Measurements from ENCODE around the gene MAP4K2.
"Not testable (repeated sequence)": the region's sequence is repeated elsewhere in the genome, so short reads cannot be mapped to it uniquely, and the experiment has no call there.

Gene MAP4K2

DNA sequence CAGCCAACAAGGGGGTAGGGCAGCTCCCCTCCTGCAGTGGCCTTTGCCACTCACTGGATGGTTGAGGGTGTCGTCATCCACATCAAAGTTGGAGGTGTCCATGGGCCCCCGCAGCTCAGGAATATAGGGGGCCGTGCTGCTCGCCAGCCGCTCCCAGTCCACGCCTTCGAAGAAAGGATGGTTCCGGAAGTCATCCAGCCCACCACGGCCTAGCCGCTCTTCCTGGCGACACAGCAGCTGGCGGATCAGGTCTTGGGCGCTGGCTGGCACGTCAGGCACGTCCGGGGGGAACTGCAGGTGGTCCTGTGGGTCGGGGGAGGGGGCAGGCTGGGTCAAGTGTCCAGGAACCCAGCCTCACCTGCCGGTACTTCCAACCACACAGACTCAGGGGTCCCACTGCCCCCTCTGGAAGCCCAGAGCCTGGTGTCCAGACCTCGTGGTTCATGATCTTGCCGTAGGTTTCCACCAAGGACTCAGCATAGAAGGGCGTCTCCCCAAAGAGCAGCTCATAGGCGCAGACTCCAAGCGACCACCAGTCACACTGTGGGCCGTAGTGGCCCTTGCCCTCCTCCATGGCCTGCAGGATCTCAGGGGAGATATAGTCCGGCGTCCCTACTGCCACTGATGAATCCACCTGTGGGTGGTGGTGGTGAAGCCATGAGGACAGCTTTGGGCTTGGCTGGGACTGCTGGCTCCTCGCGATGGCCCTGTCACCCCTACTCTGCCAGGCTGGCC is 35.8 kb upstream of the MAP4K2 start:
- no peak for DNase-seq (ENCODE audit: low spot score)

DNA sequence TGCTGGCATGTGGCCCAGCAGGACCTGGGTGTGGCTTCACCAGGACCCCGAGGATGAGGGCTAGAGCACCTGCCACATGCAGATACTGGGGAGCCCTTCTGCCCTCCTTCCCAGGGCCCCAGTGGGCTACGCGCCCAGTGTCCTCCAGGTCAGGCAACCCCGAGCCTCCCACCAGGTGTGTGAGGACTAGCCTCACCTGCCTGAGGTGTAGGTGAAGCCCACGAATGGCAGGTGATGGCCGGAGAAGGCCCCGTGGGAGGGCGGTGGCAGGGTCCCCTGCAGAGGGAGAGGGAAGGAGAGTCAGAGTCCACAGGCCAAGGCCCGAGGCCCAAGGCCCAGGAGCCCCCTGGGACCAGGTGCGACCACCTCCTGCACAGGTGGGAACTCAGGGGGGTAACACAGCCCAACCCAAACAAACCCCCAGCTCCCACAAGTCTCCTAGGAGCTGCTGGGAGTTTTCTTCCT is 34.9 kb upstream of the MAP4K2 start:
- no peak for DNase-seq (ENCODE audit: low spot score)

DNA sequence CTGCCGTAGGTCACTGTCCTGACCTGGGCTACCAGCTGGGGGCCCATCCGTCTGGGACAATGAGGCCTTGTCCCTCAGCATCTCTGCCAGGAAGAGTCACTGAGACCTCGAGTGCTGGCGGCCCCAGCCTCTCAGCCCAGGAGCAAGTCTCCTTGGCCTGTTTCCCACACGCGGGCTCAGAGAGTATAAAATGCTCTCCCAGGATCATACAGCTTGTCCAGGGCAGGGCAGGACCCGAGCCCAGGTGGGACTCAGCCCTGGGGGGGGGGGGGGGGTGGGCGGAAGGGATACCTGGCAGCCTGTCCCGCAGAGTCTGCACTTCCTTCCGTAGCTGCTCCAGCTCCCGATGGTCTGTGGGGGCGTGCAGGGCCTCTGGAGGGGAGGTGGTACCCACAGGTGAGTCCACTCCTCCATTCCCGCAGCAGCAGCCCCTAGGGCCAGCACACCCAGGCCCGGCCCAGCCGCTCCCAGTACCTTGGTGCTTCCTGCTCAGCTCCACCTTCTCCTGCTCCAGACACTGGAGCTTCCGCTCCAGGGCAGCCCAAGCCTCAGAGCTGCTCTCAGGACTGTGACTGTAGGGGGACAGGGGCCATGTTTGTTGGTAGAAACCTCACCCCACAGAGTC is 33.5 kb upstream of the MAP4K2 start:
- no peak for DNase-seq (ENCODE audit: low spot score)

DNA sequence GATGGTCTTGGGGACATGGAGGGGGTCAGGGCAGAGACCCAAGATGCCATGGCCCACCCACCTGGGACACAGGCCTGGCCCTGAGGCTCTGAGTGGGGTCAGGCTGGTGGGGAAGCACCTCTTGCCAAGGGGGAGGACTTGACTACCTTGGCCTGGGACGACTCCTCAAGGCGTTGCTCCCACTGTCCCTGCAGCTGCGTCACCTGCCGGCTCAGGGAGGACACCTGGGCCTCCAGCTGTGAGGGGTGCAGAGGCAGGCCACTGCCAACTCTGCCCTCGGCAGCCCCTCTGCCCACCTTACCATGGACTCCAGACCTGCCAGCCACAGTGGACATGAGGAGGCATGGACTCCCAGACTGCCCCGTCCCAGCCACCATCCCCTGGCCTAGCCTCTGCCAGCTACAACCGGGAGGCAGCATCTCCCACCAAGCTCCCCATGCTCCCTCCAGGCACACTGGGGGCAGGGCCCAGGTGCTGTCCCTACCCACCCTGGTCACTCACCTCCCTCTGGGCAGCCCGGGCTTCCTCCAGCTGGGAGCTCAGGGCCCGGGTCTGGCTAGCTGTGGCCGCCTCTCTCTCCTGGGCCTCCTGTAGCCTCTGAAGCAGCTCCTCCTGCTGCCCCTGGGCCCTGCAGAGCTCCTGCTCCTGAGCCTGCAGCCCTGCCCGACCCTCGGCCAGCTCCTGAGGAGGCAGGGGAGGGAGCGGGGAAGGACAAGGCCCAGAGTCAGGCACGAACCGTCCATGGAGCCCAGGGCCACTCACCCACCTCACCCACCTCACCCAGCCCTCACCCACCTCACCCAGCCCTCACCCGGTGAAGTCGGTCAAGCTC is 32.8 kb upstream of the MAP4K2 start:
- DNase-seq (ENCODE audit: low spot score), result no peak

DNA sequence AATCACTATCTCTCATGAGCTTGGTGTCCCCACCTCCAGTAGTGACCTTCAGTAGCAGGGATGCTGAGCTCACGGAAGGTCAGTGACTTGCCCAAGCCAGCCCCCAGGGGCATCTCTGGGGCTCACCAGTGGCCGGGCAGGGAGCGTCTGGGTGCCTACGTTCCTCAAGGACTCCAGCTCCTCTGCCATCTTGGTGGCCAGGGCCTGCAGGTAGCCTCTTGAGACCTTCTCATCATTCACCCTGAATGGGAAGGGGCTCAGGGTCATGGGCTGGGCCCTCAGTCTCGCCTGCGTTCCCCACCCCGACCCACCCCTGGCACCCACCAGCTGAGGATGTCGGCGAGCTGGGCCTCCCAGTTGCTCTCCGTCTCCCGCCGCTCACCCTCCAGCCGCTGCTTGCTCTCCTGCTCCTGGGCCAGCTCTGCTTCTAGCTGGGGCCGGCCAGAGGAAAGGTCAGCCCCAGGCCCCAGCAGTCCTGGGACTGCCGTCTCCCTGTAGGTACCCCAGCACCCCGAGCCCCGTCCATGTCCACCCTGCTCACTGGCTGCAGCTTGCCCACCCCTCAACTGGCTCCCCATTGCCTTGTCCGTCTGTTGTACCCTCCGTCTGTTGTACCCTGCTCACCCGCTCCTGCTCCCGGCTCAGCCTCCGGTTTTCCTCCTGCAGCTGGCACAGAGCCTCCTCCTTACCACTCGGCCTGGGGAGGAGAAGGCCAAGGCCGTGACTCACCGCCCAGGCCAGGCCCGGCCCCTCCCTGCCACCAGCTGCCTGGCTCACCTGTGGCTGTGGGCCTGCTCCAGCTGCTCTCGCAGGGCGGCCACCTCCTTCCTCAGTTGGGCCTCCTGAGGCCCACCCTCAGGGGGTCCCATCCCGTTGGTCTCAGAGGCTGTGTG is 32.0 kb upstream of the MAP4K2 start:
- no peak for DNase-seq (ENCODE audit: low spot score)

DNA sequence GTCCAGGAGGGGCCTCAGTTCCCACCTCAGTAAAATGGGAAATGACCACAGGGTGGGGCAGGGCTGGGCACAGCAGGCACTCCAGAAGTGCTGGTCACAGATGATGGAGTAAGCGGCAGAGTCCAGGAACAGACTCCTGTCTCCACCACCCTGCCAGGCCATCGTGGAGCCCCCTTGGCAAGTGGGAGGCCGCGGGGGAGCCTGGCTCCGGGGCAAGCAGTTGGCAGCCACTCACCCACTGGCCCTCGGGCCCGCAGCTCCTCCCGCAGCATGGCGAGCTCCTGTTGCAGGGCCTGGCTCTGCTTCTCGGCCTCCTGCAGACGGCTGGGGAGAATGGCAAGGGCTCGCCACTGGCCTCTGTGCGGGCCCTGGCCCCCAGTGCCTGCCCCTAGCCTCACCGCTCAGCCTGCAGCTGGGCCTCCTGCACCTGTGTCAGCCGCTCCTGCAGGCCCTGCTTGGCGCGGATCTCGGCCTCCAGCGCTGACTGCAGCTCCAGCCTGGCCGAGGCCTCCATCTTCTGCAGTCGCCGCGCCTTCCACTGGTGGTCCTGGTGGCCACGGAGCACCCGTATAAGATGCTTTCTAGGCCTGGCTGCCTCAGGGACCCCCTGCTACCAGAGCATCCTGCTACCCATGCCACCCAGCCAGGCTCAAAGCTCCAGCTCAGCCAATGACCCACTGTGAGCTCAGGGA is 31.2 kb upstream of the MAP4K2 start:
- no peak for DNase-seq (ENCODE audit: low spot score)

DNA sequence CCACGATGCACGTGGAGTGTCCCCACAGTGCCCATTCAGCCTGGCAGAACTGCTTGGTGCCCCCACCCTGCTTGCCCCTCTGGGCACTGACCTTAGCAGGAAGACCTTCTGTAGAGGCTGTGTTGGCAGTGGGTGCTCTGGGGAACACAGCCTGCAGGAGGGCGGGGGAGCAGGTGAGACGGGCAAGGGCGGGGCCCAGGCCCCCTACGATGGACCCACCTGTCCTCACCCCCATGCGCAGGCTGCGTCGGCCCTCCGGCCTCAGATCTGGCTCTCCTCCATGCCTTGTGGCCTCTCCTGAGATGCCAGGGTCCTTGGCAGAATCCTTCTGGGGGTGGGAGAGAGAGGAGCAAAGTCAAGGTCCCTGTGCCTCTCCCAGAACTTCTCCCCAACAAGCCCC is 30.5 kb upstream of the MAP4K2 start:
- no peak for DNase-seq (ENCODE audit: low spot score)

DNA sequence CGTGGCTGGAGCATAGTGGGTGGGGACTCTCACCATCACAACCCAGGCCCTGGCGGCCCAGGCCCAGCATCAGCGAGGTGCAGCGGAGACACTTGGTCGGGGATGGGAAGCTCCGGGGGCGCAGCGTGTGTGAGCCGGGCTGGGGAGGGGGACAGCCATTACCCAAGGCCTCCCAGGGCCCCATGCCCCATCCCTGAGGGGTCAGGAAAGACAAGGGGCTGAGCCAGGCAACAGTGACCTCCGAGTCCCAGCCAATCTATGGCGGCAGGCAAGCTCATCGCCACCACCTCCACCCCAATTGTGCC is 30.1 kb upstream of the MAP4K2 start:
- no peak for DNase-seq (ENCODE audit: low spot score)

DNA sequence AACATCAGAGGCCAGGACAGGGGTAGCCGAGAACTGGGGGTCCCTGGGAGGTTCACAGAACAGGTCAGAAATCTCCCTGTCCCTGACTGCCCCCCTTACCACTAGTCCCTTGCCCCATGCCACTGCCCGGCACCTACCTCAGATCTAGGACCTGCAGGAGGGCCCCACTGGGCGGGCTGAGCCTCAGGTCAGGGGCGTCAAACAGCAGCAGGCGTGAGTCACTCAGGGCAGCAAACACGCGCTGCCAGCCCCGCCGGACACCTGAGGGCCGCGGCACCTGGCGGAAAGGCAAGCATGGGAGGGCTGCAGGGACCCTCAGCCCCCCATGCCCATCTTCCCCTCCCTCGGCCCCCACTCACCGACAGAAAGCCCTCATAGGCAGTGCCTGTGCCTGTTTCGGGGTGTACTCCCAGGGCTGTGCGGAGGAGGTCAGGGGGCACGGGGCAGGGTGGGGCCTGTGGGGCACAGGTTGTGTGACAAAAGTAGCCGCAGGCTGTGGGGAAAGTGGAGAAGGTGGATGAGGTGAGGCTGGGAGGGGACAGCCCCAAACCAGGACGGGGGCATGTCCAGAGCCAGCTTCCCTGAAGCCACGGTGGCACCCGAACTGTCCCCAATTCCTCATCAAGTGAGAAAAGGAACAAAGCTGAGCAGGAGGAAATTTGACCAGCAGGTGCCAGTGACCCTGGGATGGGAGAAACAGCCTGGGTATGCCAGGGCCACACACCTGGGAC is 29.6 kb upstream of the MAP4K2 start:
- no peak for DNase-seq (ENCODE audit: low spot score)

DNA sequence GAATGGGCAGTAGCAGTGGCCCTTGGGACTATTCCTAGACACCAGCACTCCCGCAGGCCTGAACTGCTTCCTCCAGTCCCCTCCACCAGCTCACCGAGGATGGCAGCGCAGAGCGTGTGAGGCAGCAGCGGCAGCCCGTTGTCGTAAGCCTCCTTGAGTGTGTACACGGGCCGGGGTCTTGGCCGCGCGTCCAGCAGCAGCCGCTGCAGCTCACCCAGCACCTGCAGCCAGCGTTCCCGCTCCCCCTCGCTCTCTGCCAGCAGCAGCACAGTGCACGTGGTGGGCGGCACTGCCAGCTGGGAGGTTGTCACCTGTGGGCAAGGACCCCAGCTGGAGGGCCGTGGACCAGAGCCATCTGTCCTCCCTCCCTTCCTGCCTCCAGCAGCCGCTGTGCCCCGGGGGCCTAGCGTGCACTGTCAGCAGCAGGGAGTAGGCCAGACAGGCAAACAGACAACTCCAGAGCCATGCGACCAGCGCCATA is 28.4 kb upstream of the MAP4K2 start:
- no peak for DNase-seq (ENCODE audit: low spot score)

DNA sequence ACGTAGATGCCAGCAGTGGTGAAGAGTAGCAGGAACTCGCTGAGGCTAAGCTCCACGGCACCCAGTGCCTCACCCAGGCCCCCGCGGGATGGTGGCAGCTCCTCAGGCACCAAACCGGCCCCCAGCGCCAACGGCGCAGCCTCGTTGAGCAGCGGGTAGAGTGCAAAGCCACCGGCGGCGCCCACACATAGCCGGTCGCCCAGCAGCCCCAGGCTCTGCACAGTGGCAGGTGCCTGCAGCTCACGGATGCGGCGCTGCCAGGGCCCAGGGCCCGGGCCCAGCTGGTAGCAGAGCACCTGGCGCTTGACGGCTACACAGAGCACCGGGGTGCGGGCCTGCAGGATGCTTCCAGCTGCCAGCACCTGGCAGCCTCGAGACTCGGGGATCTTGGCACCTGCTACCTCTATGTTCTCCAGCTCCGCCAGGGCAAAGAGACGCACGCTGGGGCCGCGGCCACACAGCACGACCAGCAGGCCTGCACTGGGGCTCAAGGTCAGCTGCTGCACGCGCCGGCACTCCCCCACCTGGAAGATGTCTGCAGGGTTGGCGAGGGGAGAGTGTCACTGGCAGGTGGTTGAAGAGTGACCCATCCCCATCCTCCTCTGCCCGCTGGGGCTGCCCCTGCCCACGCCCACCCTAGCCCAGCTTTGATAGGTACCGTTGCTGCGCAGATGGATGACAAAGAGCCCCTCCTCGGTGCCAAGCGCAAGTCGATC is 26.7 kb upstream of the MAP4K2 start:
- no peak for DNase-seq (ENCODE audit: low spot score)

DNA sequence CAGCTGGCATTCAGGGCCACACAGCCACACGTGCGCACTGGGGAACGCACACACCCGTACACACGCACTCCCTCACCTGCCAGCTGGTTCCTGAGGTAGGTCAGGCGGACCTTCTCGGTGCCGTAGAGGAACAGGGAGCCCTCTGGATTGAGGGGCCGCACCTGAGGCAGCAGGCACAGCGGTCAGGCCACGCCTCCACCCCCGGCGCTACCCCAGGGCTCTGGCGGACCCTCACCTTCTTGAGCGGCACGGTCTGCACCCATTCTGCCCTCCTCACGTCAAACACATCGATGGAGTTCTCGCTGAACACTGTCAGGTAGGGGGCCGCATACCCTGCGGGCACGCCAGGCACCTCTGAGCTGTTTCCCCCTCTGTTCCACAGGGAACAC is 24.4 kb upstream of the MAP4K2 start:
- no peak for DNase-seq (ENCODE audit: low spot score)

DNA sequence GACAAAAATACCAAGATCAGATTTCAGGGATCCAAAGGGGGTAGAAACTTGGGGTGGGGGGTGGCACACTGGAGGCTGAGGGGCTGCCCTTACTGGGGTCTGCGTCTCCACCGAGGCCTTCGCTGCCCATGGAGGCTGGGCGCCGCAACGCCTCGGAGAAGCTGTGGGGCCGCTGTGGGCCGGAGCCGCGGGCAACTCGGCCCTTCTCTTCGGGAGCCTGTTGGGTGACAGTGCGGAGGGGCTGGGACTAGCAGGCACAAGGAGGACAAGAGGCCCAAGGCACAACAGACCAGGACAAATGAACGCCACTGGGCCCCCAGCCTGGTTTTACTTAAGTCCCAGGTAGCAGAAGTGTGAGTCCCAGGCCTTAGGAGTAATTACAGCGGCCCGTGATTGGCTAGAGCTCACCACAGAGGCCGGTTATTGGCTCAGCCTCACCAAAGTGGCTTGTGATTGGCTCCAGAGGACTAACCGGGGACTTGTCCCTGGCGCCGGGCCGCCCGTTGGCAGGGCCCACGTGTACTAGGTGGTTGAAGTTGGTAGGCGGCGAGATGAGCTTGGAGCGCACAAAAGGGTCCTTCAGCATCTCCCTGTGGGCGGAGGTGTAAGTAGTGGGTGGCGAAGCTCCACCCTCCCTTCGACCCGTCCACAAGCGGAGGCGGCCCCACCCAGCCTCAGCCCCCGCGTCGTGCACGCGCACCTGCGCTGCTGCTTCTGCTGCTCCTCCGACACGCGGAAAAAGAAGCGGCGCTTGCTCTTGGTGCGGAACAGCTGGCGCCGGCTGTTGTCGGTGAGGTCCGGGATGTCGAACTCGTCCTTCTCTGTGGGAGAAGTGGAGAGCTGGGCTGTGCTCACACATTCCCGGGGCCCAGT is 23.8 kb upstream of the MAP4K2 start:
- no peak for DNase-seq (ENCODE audit: low spot score)

DNA sequence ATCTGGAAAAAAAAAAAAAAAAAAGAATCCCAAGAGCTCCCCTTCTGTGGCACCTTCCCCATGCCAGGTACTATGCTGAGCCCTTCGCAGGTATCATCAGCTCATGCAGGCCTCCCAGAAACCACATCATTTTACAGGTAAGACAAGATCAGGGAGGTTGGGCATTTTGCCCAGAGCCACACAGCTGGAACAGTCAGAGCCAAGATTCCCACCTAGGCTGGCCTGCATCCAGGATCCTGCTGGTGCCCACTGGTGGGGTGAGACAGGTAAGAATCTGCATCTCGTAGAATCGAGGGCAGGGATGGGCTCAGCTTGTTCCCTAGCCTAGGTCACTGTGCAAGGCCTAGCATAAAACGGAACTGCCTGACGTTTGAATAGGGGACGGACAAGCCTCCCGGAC is 23.0 kb upstream of the MAP4K2 start:
- DNase-seq (ENCODE audit: low spot score), result no peak

DNA sequence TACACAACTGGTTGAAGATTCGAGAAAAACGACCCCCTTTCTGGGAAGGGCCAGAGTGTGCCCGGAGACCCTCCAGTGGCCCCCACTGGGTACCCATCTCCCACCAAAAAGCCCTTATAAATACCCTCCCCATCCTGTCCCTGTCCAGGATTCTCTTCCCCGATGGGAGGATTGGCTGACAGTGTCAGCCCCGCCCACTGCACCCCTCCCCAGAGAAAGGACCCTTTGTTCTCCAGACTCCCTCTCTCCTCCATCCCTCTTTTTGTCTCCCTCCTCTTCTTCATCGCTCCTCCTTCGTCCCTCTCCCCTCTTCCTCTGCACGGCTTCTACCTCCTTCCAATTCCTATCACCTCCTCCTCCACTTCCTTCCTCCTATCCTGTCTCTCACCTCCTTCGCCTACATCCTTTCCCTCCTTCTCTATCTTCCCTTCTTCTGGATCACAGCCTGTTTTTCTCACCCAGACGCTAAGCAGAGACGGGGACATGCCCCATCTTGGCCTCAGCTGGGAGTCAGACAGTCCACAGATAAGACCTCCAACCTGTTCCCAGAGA is 20.6 kb upstream of the MAP4K2 start:
- no peak for DNase-seq (ENCODE audit: low spot score)

DNA sequence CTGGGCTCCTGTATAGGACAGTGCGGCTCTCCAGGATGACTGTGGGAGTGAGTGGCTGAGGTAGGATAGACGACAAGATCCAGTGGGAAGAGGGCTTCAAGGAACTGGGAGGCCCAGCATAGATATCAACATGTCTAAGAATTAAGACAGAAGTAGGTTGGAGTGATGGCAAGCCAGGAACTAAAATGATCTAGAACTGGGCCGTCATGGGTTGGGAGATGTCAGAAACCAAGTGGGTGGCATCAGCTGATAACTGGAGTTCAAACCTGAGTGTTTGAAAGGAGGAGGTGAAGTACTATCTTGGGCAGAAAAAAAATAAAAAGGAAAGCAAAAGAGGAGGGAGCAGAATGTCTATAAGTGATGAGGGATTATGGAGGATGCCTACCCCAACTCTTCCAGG is 14.5 kb upstream of the MAP4K2 start:
- DNase-seq (ENCODE audit: low spot score), result no peak

DNA sequence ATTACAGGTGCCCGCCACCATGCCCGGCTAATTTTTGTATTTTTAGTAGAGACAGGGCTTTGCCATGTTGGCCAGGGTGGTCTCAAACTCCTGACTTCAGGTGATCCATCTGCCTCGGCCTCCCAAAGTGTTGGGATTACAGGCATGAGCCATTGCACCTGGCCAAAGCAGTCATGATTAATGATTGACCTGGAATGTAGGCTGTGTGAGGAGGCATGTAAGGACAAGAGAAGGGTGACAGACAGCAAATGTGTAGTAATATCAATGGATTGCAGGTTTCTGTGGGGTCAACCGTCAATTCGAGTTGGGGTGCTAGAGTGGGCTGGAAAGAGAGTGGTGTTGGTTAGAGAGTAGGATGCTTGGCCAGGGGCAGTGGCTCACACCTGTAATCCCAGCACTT is 12.4 kb upstream of the MAP4K2 start:
- DNase-seq (ENCODE audit: low spot score), result not testable (repeated sequence)

DNA sequence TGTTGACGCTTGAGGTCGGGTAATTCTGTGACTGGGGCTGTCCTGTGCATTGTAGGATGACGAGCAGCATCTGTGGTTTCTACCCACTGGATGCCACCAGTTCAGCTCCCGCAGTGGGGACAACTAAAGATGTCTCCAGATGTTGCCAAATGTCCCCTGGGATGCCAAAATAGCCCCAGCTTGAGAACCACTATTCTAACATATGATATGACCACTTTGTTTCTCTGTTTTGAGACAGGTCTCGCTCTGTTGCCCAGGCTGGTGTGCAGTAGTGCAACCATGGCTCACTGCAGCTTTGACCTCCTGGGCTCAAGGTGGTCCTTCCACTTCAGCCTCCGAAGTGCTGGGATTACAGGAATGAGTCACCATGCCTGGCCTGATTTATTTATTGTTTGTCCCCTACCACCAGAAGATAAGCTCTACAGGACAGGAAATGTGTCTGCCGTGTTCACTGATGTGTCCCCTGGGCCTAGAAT is 11.7 kb upstream of the MAP4K2 start:
- DNase-seq (ENCODE audit: low spot score), result no peak

DNA sequence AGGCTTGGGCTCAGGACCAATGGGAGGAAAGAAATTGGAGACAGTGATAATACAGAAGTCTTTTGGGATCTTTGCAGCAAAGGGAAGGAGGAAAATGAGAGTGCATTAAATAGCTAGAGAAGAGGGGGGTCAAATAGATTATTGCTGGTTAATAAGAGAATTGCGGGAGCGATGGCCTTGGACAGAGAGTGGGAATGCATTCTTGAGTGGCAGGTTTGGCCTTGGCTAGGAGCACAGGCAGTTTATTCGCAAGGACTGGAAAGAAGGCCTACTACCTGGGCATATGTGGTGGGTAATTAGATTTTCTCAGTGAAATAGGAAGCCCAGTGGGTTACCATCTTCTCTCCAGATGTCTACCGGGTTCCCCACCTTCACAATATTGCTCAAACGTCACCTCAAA is 10.8 kb upstream of the MAP4K2 start:
- no peak for DNase-seq (ENCODE audit: low spot score)
